Measurements from ENCODE around the gene FBXW8. TPM values are rescaled to one million over a fixed set of nuclear protein-coding genes. Genes with fewer than 3 reads are reported as not detected.

The FBXW8 gene
- total and polyA plus RNA-seq, 2 donors (not counting 1 experiment from before 2014, with no cell fraction given) = 12.1 to 23.5 TPM

DNA sequence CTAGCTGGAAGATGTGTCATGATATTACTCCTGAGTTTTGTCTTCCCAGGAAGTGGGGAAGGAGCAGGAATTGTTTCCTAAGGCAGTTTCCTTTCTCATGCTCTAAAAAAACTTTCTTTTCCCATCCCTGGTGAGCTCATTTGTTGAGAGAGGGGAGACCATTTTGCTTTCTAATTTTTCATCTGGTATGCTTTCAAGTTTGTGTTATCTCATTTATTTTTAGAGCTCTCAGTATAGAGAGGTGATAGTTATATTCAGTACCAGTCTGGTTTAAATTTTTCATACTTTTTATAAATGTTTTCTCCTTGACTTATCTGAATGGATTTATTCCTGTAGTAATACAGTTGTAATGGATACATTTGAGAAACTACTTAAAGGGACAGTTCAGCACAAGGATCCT is 79.6 kb downstream of the FBXW8 start:
- Mint-ChIP-seq H3K4me3 (no peak overlapping the region), H3K27ac (no peak overlapping the region), H3K9me3 (ENCODE audit: insufficient read depth) (no peaks in the 10 kb centered on the region), H3K4me1 (no peaks in the 10 kb centered on the region), H3K27me3 (no peaks in the 10 kb centered on the region)
- H3K9ac ChIP-seq (ENCODE audit: low read length) = no peak overlapping the region
- TF ChIP-seq, protein P1, sequence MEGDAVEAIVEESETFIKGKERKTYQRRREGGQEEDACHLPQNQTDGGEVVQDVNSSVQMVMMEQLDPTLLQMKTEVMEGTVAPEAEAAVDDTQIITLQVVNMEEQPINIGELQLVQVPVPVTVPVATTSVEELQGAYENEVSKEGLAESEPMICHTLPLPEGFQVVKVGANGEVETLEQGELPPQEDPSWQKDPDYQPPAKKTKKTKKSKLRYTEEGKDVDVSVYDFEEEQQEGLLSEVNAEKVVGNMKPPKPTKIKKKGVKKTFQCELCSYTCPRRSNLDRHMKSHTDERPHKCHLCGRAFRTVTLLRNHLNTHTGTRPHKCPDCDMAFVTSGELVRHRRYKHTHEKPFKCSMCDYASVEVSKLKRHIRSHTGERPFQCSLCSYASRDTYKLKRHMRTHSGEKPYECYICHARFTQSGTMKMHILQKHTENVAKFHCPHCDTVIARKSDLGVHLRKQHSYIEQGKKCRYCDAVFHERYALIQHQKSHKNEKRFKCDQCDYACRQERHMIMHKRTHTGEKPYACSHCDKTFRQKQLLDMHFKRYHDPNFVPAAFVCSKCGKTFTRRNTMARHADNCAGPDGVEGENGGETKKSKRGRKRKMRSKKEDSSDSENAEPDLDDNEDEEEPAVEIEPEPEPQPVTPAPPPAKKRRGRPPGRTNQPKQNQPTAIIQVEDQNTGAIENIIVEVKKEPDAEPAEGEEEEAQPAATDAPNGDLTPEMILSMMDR (IDR thresholded peaks at IDR 0.05) = no peak
- no peak for TF ChIP-seq EZH2 (IDR thresholded peaks at IDR 0.05; ENCODE audit: borderline replicate concordance, insufficient read depth, low read depth, low read length, poor library complexity, severe bottlenecking)
- intact Hi-C loops (cut with micrococcal nuclease) = no loop called here
- peaks cover 8 to 24% of the 10 kb centered on the region in 2 experiments for H3K36me3 ChIP-seq (replicated peaks in 1 of 2; ENCODE audit: control extremely low read depth in 1 of 2, control insufficient read depth in 1 of 2, extremely low read depth in 1 of 2, insufficient read depth in 2 of 2, low read length in 1 of 2)
- ATAC-seq (ENCODE audit: low read depth) (no peak), DNase-seq (no peak)
- no peaks in the 10 kb centered on the region for H3K79me2 ChIP-seq (ENCODE audit: control insufficient read depth, insufficient read depth, low read length)
- H3K4me1 ChIP-seq (ENCODE audit: control insufficient read depth in 2 of 2, insufficient read depth in 2 of 2, low read length in 2 of 2) = no peaks in the 10 kb centered on the region
- no peak overlapping the region for H3K4me2 ChIP-seq (replicated peaks; ENCODE audit: low read depth, low read length, poor library complexity, severe bottlenecking)
- CTCF ChIA-PET = no interaction called here
- no peaks in the 10 kb centered on the region for H3K27me3 ChIP-seq (replicated peaks in 1 of 4; ENCODE audit: control extremely low read depth in 1 of 4, control insufficient read depth in 3 of 4, insufficient read depth in 4 of 4, low read length in 3 of 4)
- POLR2A ChIA-PET = no interaction called here
- no peaks in the 10 kb centered on the region for H3K9me3 ChIP-seq (ENCODE audit: control extremely low read depth in 1 of 3, control insufficient read depth in 2 of 3, insufficient read depth in 1 of 3, low read length in 2 of 3)
- H3K4me3 ChIP-seq (ENCODE audit: control extremely low read depth in 1 of 5, extremely low read depth in 1 of 5, insufficient read depth in 1 of 5, low read depth in 2 of 5, low read length in 4 of 5) = no peak overlapping the region
- H4K20me1 ChIP-seq (ENCODE audit: control insufficient read depth, insufficient read depth, low read length, poor library complexity, severe bottlenecking) = no peaks in the 10 kb centered on the region
- H2AFZ ChIP-seq (ENCODE audit: insufficient read depth, low read depth, low read length, poor library complexity, severe bottlenecking) = no peak overlapping the region
- H3K27ac ChIP-seq (ENCODE audit: low read length in 2 of 2) = no peak overlapping the region

GRCh38 chr12:116990971-116991966 is 80.5 kb downstream of the FBXW8 start:
- Histone ChIP-seq H2AFZ (ENCODE audit: insufficient read depth, low read depth, low read length, poor library complexity, severe bottlenecking) (no peak overlapping the region), H4K20me1 (ENCODE audit: control insufficient read depth, insufficient read depth, low read length, poor library complexity, severe bottlenecking) (no peaks in the 10 kb centered on the region), H3K79me2 (ENCODE audit: control insufficient read depth, insufficient read depth, low read length) (no peaks in the 10 kb centered on the region), H3K27ac (ENCODE audit: low read length in 2 of 2) (no peak overlapping the region), H3K4me2 (replicated peaks; ENCODE audit: low read depth, low read length, poor library complexity, severe bottlenecking) (no peak overlapping the region), H3K9ac (ENCODE audit: low read length) (no peak overlapping the region), H3K27me3 (replicated peaks in 1 of 4; ENCODE audit: control extremely low read depth in 1 of 4, control insufficient read depth in 3 of 4, insufficient read depth in 4 of 4, low read length in 3 of 4) (no peaks in the 10 kb centered on the region), H3K4me3 (ENCODE audit: control extremely low read depth in 1 of 5, extremely low read depth in 1 of 5, insufficient read depth in 1 of 5, low read depth in 2 of 5, low read length in 4 of 5) (no peak overlapping the region), H3K36me3 (replicated peaks in 1 of 2; ENCODE audit: control extremely low read depth in 1 of 2, control insufficient read depth in 1 of 2, extremely low read depth in 1 of 2, insufficient read depth in 2 of 2, low read length in 1 of 2) (peaks cover 9 to 27% of the 10 kb centered on the region in 2 experiments), H3K4me1 (ENCODE audit: control insufficient read depth in 2 of 2, insufficient read depth in 2 of 2, low read length in 2 of 2) (no peaks in the 10 kb centered on the region), H3K9me3 (ENCODE audit: control extremely low read depth in 1 of 3, control insufficient read depth in 2 of 3, insufficient read depth in 1 of 3, low read length in 2 of 3) (no peaks in the 10 kb centered on the region)
- Mint-ChIP-seq H3K27me3 (no peaks in the 10 kb centered on the region), H3K27ac (no peak overlapping the region), H3K4me3 (no peak overlapping the region), H3K4me1 (no peaks in the 10 kb centered on the region), H3K9me3 (ENCODE audit: insufficient read depth) (no peaks in the 10 kb centered on the region)
- 100% methylated on average over 5 of the region's 7 CpGs for WGBS (ENCODE audit: insufficient coverage)
- CTCF ChIA-PET = no interaction called here
- intact Hi-C loops (cut with micrococcal nuclease) = no loop called here
- ATAC-seq (ENCODE audit: low read depth) (no peak), DNase-seq (no peak)
- no peak for TF ChIP-seq EZH2 (IDR thresholded peaks at IDR 0.05; ENCODE audit: borderline replicate concordance, insufficient read depth, low read depth, low read length, poor library complexity, severe bottlenecking)
- TF ChIP-seq, protein P1 (IDR thresholded peaks at IDR 0.05) = no peak
- POLR2A ChIA-PET = no interaction called here
